ENCODE measurements around the gene PDCL3. TPM values are rescaled to one million over a fixed set of nuclear protein-coding genes. Genes with fewer than 3 reads are reported as not detected.

Gene PDCL3
- total RNA-seq, 1 experiment from 2014 or later: 22.1 TPM

DNA sequence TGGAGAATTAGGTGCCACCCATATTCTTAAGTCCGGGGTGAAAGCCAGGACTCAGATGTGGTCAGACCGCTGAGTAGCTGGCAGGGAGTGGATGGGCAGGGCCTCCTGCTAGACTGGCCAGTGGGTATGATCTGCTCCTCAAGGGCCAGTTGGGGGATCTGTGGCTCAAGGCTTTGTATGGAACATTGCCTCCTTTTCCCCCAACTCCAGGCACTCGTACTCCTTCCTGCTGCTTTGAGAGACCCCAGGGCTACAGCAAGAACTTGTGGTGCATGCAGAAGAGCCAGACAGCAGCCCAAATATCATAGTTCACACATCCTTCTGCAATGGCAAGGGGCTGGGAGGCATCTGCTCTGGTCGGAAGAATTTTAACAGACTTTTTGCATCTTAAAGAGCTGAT is 61.7 kb downstream of the PDCL3 start:
- CTCF ChIA-PET: no interaction called here
- no peak for TF ChIP-seq ETV6 (CRISPR knock-in tag; IDR thresholded peaks at IDR 0.05)
- TF ChIP-seq, protein P1, sequence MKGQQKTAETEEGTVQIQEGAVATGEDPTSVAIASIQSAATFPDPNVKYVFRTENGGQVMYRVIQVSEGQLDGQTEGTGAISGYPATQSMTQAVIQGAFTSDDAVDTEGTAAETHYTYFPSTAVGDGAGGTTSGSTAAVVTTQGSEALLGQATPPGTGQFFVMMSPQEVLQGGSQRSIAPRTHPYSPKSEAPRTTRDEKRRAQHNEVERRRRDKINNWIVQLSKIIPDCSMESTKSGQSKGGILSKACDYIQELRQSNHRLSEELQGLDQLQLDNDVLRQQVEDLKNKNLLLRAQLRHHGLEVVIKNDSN (CRISPR knock-in tag; IDR thresholded peaks at IDR 0.05): no peak
- no peak for TF ChIP-seq TEAD4 (CRISPR knock-in tag; IDR thresholded peaks at IDR 0.05)
- TF ChIP-seq, protein P2, sequence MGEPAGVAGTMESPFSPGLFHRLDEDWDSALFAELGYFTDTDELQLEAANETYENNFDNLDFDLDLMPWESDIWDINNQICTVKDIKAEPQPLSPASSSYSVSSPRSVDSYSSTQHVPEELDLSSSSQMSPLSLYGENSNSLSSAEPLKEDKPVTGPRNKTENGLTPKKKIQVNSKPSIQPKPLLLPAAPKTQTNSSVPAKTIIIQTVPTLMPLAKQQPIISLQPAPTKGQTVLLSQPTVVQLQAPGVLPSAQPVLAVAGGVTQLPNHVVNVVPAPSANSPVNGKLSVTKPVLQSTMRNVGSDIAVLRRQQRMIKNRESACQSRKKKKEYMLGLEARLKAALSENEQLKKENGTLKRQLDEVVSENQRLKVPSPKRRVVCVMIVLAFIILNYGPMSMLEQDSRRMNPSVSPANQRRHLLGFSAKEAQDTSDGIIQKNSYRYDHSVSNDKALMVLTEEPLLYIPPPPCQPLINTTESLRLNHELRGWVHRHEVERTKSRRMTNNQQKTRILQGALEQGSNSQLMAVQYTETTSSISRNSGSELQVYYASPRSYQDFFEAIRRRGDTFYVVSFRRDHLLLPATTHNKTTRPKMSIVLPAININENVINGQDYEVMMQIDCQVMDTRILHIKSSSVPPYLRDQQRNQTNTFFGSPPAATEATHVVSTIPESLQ (CRISPR knock-in tag; IDR thresholded peaks at IDR 0.05): no peak
- TF ChIP-seq, protein P3, sequence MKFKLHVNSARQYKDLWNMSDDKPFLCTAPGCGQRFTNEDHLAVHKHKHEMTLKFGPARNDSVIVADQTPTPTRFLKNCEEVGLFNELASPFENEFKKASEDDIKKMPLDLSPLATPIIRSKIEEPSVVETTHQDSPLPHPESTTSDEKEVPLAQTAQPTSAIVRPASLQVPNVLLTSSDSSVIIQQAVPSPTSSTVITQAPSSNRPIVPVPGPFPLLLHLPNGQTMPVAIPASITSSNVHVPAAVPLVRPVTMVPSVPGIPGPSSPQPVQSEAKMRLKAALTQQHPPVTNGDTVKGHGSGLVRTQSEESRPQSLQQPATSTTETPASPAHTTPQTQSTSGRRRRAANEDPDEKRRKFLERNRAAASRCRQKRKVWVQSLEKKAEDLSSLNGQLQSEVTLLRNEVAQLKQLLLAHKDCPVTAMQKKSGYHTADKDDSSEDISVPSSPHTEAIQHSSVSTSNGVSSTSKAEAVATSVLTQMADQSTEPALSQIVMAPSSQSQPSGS (CRISPR knock-in tag; IDR thresholded peaks at IDR 0.05; ENCODE audit: borderline replicate concordance, low read depth): no peak
- TF ChIP-seq, protein P4, sequence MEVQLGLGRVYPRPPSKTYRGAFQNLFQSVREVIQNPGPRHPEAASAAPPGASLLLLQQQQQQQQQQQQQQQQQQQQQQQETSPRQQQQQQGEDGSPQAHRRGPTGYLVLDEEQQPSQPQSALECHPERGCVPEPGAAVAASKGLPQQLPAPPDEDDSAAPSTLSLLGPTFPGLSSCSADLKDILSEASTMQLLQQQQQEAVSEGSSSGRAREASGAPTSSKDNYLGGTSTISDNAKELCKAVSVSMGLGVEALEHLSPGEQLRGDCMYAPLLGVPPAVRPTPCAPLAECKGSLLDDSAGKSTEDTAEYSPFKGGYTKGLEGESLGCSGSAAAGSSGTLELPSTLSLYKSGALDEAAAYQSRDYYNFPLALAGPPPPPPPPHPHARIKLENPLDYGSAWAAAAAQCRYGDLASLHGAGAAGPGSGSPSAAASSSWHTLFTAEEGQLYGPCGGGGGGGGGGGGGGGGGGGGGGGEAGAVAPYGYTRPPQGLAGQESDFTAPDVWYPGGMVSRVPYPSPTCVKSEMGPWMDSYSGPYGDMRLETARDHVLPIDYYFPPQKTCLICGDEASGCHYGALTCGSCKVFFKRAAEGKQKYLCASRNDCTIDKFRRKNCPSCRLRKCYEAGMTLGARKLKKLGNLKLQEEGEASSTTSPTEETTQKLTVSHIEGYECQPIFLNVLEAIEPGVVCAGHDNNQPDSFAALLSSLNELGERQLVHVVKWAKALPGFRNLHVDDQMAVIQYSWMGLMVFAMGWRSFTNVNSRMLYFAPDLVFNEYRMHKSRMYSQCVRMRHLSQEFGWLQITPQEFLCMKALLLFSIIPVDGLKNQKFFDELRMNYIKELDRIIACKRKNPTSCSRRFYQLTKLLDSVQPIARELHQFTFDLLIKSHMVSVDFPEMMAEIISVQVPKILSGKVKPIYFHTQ (CRISPR knock-in tag; IDR thresholded peaks at IDR 0.05): no peak
- TF ChIP-seq ZNF219 (CRISPR knock-in tag; IDR thresholded peaks at IDR 0.05; ENCODE audit: borderline replicate concordance): no peak
- TF ChIP-seq, protein P5, sequence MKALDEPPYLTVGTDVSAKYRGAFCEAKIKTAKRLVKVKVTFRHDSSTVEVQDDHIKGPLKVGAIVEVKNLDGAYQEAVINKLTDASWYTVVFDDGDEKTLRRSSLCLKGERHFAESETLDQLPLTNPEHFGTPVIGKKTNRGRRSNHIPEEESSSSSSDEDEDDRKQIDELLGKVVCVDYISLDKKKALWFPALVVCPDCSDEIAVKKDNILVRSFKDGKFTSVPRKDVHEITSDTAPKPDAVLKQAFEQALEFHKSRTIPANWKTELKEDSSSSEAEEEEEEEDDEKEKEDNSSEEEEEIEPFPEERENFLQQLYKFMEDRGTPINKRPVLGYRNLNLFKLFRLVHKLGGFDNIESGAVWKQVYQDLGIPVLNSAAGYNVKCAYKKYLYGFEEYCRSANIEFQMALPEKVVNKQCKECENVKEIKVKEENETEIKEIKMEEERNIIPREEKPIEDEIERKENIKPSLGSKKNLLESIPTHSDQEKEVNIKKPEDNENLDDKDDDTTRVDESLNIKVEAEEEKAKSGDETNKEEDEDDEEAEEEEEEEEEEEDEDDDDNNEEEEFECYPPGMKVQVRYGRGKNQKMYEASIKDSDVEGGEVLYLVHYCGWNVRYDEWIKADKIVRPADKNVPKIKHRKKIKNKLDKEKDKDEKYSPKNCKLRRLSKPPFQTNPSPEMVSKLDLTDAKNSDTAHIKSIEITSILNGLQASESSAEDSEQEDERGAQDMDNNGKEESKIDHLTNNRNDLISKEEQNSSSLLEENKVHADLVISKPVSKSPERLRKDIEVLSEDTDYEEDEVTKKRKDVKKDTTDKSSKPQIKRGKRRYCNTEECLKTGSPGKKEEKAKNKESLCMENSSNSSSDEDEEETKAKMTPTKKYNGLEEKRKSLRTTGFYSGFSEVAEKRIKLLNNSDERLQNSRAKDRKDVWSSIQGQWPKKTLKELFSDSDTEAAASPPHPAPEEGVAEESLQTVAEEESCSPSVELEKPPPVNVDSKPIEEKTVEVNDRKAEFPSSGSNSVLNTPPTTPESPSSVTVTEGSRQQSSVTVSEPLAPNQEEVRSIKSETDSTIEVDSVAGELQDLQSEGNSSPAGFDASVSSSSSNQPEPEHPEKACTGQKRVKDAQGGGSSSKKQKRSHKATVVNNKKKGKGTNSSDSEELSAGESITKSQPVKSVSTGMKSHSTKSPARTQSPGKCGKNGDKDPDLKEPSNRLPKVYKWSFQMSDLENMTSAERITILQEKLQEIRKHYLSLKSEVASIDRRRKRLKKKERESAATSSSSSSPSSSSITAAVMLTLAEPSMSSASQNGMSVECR (CRISPR knock-in tag; IDR thresholded peaks at IDR 0.05; ENCODE audit: borderline replicate concordance): no peak
- no peak for TF ChIP-seq ZNF416 (CRISPR knock-in tag; IDR thresholded peaks at IDR 0.05)
- TF ChIP-seq ZNF232 (CRISPR knock-in tag; IDR thresholded peaks at IDR 0.05): no peak
- TF ChIP-seq, protein P6, sequence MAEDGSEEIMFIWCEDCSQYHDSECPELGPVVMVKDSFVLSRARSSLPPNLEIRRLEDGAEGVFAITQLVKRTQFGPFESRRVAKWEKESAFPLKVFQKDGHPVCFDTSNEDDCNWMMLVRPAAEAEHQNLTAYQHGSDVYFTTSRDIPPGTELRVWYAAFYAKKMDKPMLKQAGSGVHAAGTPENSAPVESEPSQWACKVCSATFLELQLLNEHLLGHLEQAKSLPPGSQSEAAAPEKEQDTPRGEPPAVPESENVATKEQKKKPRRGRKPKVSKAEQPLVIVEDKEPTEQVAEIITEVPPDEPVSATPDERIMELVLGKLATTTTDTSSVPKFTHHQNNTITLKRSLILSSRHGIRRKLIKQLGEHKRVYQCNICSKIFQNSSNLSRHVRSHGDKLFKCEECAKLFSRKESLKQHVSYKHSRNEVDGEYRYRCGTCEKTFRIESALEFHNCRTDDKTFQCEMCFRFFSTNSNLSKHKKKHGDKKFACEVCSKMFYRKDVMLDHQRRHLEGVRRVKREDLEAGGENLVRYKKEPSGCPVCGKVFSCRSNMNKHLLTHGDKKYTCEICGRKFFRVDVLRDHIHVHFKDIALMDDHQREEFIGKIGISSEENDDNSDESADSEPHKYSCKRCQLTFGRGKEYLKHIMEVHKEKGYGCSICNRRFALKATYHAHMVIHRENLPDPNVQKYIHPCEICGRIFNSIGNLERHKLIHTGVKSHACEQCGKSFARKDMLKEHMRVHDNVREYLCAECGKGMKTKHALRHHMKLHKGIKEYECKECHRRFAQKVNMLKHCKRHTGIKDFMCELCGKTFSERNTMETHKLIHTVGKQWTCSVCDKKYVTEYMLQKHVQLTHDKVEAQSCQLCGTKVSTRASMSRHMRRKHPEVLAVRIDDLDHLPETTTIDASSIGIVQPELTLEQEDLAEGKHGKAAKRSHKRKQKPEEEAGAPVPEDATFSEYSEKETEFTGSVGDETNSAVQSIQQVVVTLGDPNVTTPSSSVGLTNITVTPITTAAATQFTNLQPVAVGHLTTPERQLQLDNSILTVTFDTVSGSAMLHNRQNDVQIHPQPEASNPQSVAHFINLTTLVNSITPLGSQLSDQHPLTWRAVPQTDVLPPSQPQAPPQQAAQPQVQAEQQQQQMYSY (CRISPR knock-in tag; IDR thresholded peaks at IDR 0.05): no peak
- no peak for TF ChIP-seq GABPB1 (CRISPR knock-in tag; IDR thresholded peaks at IDR 0.05)
- TF ChIP-seq, protein P7, sequence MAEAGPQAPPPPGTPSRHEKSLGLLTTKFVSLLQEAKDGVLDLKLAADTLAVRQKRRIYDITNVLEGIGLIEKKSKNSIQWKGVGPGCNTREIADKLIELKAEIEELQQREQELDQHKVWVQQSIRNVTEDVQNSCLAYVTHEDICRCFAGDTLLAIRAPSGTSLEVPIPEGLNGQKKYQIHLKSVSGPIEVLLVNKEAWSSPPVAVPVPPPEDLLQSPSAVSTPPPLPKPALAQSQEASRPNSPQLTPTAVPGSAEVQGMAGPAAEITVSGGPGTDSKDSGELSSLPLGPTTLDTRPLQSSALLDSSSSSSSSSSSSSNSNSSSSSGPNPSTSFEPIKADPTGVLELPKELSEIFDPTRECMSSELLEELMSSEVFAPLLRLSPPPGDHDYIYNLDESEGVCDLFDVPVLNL (CRISPR knock-in tag; IDR thresholded peaks at IDR 0.05; ENCODE audit: borderline replicate concordance, low read depth): no peak
- TF ChIP-seq, protein P8, sequence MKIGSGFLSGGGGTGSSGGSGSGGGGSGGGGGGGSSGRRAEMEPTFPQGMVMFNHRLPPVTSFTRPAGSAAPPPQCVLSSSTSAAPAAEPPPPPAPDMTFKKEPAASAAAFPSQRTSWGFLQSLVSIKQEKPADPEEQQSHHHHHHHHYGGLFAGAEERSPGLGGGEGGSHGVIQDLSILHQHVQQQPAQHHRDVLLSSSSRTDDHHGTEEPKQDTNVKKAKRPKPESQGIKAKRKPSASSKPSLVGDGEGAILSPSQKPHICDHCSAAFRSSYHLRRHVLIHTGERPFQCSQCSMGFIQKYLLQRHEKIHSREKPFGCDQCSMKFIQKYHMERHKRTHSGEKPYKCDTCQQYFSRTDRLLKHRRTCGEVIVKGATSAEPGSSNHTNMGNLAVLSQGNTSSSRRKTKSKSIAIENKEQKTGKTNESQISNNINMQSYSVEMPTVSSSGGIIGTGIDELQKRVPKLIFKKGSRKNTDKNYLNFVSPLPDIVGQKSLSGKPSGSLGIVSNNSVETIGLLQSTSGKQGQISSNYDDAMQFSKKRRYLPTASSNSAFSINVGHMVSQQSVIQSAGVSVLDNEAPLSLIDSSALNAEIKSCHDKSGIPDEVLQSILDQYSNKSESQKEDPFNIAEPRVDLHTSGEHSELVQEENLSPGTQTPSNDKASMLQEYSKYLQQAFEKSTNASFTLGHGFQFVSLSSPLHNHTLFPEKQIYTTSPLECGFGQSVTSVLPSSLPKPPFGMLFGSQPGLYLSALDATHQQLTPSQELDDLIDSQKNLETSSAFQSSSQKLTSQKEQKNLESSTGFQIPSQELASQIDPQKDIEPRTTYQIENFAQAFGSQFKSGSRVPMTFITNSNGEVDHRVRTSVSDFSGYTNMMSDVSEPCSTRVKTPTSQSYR (CRISPR knock-in tag; IDR thresholded peaks at IDR 0.05): no peak
- TF ChIP-seq NFE2L1 (CRISPR knock-in tag; IDR thresholded peaks at IDR 0.05): no peak
- Mint-ChIP-seq H3K4me3 (no peak overlapping the region), H3K27ac (no peak overlapping the region), H3K27me3 (ENCODE audit: low read depth) (no peaks in the 10 kb centered on the region; the same call in 1 of the 2 replicates), H3K4me1 (no peaks in the 10 kb centered on the region), H3K9me3 (peaks cover 28% of the 10 kb centered on the region), H3K36me3 (no peaks in the 10 kb centered on the region)
- ATAC-seq (no peak), DNase-seq (ENCODE audit: low spot score) (no peak)
- POLR2A ChIA-PET: no interaction called here
